Fibroblast of lung (primary cell): ENCODE measurements around the gene DIAPH3.

Experiments
- CTCF ChIP-seq, 2 donors: IDR thresholded peaks in 1 of 2; conservative IDR thresholded peaks in 1 of 2; 1 replicate in 1 of 2; 2 replicates in 1 of 2; pipeline ENCODE4 v1.5.1; 2011 to 2012; ENCODE audit warnings: low read length in 2 of 2, control low read depth in 1 of 2, inconsistent platforms in 1 of 2, low read depth in 1 of 2, mild to moderate bottlenecking in 1 of 2
- EZH2 ChIP-seq: IDR thresholded peaks from 2 replicates; pipeline ENCODE4 v1.5.1; 2012; ENCODE audit warnings: low read length, control low read depth, mild to moderate bottlenecking; ENCODE audit errors: missing control alignments

GRCh38 chr13:60143775-60144174 lies 20.0 kb downstream of the DIAPH3 start:
- TF ChIP-seq CTCF (conservative IDR thresholded peaks at IDR 0.05 in 1 of 2, IDR thresholded peaks at IDR 0.05 in 1 of 2; ENCODE audit: low read depth in 1 of 2, low read length in 2 of 2) = no peak
- TF ChIP-seq EZH2 = no peak
